Endodermal cell (in vitro differentiated cells): ENCODE results near the gene CCDC102A. TPM values are rescaled to one million over a fixed set of nuclear protein-coding genes. Genes with fewer than 3 reads are reported as not detected.

Experiments used
- DNase-seq: peaks from one replicate; pipeline ENCODE4 v3.0.0-alpha.2; 2017
- H3K27ac ChIP-seq: 2 replicates; pipeline ENCODE4 v1.5.1; 2013; ENCODE audit warnings: mild to moderate bottlenecking, low read depth, low read length, moderate library complexity
- H3K27me3 ChIP-seq: 2 replicates; pipeline ENCODE4 v1.6.1; 2013; ENCODE audit warnings: mild to moderate bottlenecking, low read length, moderate library complexity; ENCODE audit not compliant: insufficient read depth, control insufficient read depth, poor library complexity, severe bottlenecking
- H3K36me3 ChIP-seq: 2 replicates; pipeline ENCODE4 v1.7.0; 2013; ENCODE audit warnings: mild to moderate bottlenecking, low read length, moderate library complexity; ENCODE audit not compliant: control insufficient read depth, insufficient read depth
- H3K4me1 ChIP-seq: one replicate; pipeline ENCODE4 v1.7.0; 2013; ENCODE audit warnings: low read length; ENCODE audit not compliant: control insufficient read depth, insufficient read depth
- H3K4me3 ChIP-seq: 2 replicates; pipeline ENCODE4 v1.5.1; 2013; ENCODE audit warnings: mild to moderate bottlenecking, low read length, moderate library complexity
- H3K9ac ChIP-seq: 2 replicates; pipeline ENCODE4 v1.6.1; 2013; ENCODE audit warnings: mild to moderate bottlenecking, low read length, moderate library complexity; ENCODE audit not compliant: poor library complexity, severe bottlenecking; ENCODE audit errors: extremely low read depth
- H3K9me3 ChIP-seq: 2 replicates; pipeline ENCODE4 v1.6.1; 2013; ENCODE audit warnings: mild to moderate bottlenecking, low read length, moderate library complexity; ENCODE audit not compliant: control insufficient read depth
- H3K27ac Mint-ChIP-seq: 2 replicates; pipeline ENCODE4 v1.8.0; 2020; ENCODE audit warnings: mixed read lengths
- H3K27me3 Mint-ChIP-seq: 2 replicates; pipeline ENCODE4 v1.8.0; 2021; ENCODE audit warnings: mild to moderate bottlenecking, mixed read lengths; ENCODE audit not compliant: insufficient read depth
- H3K36me3 Mint-ChIP-seq: 2 replicates; pipeline ENCODE4 v1.8.0; 2020; ENCODE audit warnings: low read depth, mixed read lengths
- H3K4me1 Mint-ChIP-seq: 2 replicates; pipeline ENCODE4 v1.8.0; 2020; ENCODE audit warnings: mixed read lengths
- H3K4me3 Mint-ChIP-seq: 2 replicates; pipeline ENCODE4 v1.8.0; 2020; ENCODE audit warnings: mild to moderate bottlenecking, moderate library complexity, mixed read lengths
- H3K9me3 Mint-ChIP-seq: 2 replicates; pipeline ENCODE4 v1.8.0; 2020; ENCODE audit warnings: mild to moderate bottlenecking, mixed read lengths
- CTCF ChIP-seq: fragments of 200-600 bp; sonication (generic); conservative IDR thresholded peaks from 2 replicates; pipeline ENCODE4 v1.5.0; 2021; ENCODE audit warnings: antibody characterized with exemption, mild to moderate bottlenecking
- WGBS, 2 experiments: methylation state at CpG; one replicate each; pipeline versions ENCODE4 v1.1.5 to v1.1.7; 2013; ENCODE audit warnings: missing lambda C conversion rate in 2 of 2, mixed read lengths in 1 of 2; ENCODE audit not compliant: insufficient coverage in 1 of 2, insufficient read length in 1 of 2; 5-methylcytosine and 5-hydroxymethylcytosine counted together
- total RNA-seq, 2 donors: library from RNA; stranded (reverse); fragmentation: NEBNext Ultra II Directional in 1 of 2; extraction: Animal tissue kit (Norgen Biotek cat#: 25700) in 1 of 2; gene quantifications; 2 replicates in 1 of 2; 3 replicates in 1 of 2; pipeline ENCODE4 v1.2.1, GENCODE V29; 2021

Gene CCDC102A
- total RNA-seq, 2 donors from 2014 or later: 6.7 to 9.8 TPM

- H3K27me3 Mint-ChIP-seq: peaks cover 38% of the 10 kb centered on the region
- H3K4me1 Mint-ChIP-seq: peaks cover 42% of the 10 kb centered on the region
- H3K27ac ChIP-seq: no peak overlapping the region
- peak overlapping the region; percentile 58 for H3K4me3 Mint-ChIP-seq
- no peaks in the 10 kb centered on the region for H3K4me1 ChIP-seq
- no peaks in the 10 kb centered on the region for H3K36me3 ChIP-seq
- peak; percentile 95 for DNase-seq
- H3K27ac Mint-ChIP-seq: no peak overlapping the region
- peaks cover 6% of the 10 kb centered on the region for H3K36me3 Mint-ChIP-seq
- no peaks in the 10 kb centered on the region for H3K9me3 ChIP-seq
- TF ChIP-seq CTCF: no peak
- H3K4me3 ChIP-seq: no peak overlapping the region
- H3K9ac ChIP-seq: peak overlapping the region; percentile 20
- no peaks in the 10 kb centered on the region for H3K9me3 Mint-ChIP-seq
- WGBS, 2 experiments: 19 to 36% methylated on average over 72 to 126 of the region's 126 CpGs
- H3K27me3 ChIP-seq: peaks cover 18% of the 10 kb centered on the region
Observed at GRCh38 chr16:57528499-57529390, 7.6 kb downstream of the CCDC102A start.

- no peaks in the 10 kb centered on the region for H3K4me1 ChIP-seq
- no peaks in the 10 kb centered on the region for H3K9me3 Mint-ChIP-seq
- H3K27ac Mint-ChIP-seq: no peak overlapping the region
- no peak for DNase-seq
- no peak for TF ChIP-seq CTCF
- peaks cover 18% of the 10 kb centered on the region for H3K27me3 ChIP-seq
- H3K36me3 ChIP-seq: no peaks in the 10 kb centered on the region
- H3K4me1 Mint-ChIP-seq: peaks cover 34% of the 10 kb centered on the region
- H3K4me3 Mint-ChIP-seq: peak overlapping the region; percentile 58
- H3K27ac ChIP-seq: no peak overlapping the region
- WGBS, 2 experiments: 91% methylated on average over 15 to 19 of the region's 19 CpGs
- H3K27me3 Mint-ChIP-seq: peaks cover 39% of the 10 kb centered on the region
- H3K9me3 ChIP-seq: no peaks in the 10 kb centered on the region
- H3K36me3 Mint-ChIP-seq: peaks cover 6% of the 10 kb centered on the region
- H3K9ac ChIP-seq: peak overlapping the region; percentile 20
- H3K4me3 ChIP-seq: no peak overlapping the region
Observed at GRCh38 chr16:57527610-57528360, 8.6 kb downstream of the CCDC102A start.

- no peaks in the 10 kb centered on the region for H3K9me3 ChIP-seq
- H3K36me3 Mint-ChIP-seq: peaks cover 6% of the 10 kb centered on the region
- H3K9me3 Mint-ChIP-seq: no peaks in the 10 kb centered on the region
- no peak overlapping the region for H3K27ac Mint-ChIP-seq
- peaks cover 18% of the 10 kb centered on the region for H3K27me3 ChIP-seq
- no peak for DNase-seq
- no peaks in the 10 kb centered on the region for H3K36me3 ChIP-seq
- no peak overlapping the region for H3K4me3 ChIP-seq
- H3K27ac ChIP-seq: no peak overlapping the region
- H3K4me3 Mint-ChIP-seq: no peak overlapping the region
- no peak overlapping the region for H3K9ac ChIP-seq
- peak; percentile 37 for TF ChIP-seq CTCF
- no peaks in the 10 kb centered on the region for H3K4me1 ChIP-seq
- 90 to 91% methylated on average over 2 to 4 of the region's 4 CpGs for WGBS, 2 experiments
- H3K4me1 Mint-ChIP-seq: peaks cover 28% of the 10 kb centered on the region
- H3K27me3 Mint-ChIP-seq: peaks cover 41% of the 10 kb centered on the region
Observed at GRCh38 chr16:57527027-57527426, 9.3 kb downstream of the CCDC102A start.
